Raji (cell line): ENCODE measurements around the gene ESYT1.

Experiments used
- POLR2A ChIP-seq: IDR thresholded peaks from 2 replicates; pipeline ENCODE4 v1.6.1; 2011; ENCODE audit warnings: low read depth, low read length, control low read depth; ENCODE audit not compliant: insufficient read depth

Gene ESYT1

DNA sequence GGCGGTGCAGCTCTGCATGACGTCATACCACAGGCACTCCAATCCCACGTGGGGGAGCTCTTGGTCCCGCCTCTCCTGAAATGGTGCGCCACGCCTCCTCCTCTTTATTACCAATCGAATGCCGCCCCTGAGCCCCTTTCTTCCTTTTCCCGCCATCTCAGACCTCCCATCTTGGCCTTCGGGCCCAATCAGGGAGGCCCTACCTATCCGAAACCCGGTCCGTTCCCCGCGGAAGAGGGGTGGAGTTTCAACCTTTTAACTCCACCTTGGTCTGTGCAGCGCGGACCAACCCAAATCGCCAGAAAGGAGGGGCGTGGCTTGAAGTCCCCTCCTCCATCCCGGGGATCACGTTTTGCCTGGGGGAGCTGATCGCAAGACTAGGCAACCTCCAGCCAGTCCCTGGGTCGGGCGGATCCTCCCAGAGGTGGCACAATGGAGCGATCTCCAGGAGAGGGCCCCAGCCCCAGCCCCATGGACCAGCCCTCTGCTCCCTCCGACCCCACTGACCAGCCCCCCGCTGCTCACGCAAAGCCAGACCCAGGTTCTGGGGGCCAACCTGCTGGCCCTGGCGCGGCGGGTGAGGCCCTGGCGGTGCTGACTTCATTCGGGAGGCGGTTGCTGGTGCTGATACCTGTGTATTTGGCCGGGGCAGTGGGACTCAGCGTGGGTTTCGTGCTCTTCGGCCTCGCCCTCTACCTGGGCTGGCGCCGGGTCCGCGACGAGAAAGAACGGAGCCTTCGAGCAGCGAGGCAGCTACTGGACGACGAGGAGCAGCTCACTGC, at the start of gene ESYT1:
Gene ESYT1 (plus strand): TSS at position 380 of the 782 bp plus-strand sequence. CDS start 53 bp downstream, at position 433.
- TF ChIP-seq POLR2A, result peak; percentile 87

DNA sequence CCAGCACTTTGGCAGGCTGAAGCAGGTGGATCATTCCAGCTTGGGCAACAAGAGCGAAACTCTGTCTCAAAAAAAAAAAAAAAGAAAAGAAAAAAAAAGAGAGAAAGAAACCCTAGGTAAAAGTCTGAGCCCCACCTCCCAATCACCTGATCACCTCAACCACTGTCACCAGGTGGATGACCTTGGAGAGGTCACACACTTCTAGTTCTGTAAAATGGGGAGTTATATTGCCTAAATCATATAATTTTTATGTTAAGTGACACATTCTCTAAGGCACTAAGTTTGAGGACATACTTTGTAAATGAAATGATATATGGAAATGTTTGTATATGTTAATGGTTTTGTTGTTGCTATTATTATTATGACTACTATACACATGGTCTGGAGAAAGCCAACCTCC, 49.6 kb upstream of the ESYT1 start:
- TF ChIP-seq POLR2A, result no peak

DNA sequence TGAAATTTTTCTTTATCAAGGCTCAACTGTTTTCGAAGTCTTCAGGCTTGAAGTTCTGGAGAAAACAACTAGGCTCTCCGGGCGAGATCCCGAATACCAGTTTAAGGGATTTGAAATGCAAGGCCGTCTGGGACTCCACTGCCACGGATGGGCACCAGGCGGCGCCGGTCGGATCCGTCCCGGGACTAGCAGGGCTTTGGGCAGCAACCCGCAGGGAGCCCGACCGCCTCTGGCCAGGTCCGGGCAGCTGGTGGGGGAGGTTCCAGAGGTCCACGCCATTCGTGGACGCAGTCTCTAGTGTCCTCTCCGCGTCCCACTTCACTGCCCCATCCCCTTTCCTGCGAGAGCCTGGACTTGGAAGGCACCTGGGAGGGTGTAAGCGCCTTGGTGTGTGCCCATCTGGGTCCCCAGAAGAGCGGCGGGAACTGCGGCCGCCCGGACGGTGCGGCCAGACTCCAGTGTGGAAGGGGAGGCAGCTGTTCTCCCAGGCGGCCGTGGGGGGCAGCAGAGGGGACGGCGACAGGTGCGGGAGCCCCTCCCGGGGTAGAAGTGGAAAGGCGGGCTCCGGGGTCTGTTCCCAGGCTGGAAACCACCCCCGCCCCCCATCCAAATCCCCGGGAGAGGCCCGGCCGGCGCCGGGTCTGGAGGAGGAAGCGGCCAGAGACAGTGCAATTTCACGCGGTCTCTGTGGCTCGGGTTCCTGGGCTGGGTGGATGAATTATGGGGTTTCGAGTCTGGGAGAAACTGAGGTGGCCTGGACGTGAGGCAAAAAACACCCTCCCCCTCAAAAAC, 48.9 kb upstream of the ESYT1 start:
- no peak for TF ChIP-seq POLR2A

- TF ChIP-seq POLR2A, result no peak
These were observed 48.1 kb upstream of the ESYT1 start, which contains the start of gene ERBB3 for GRCh38 chr12:56079723-56080555. TSS of gene ERBB3 (plus strand) at chr12:56080165. CDS start at chr12:56080301, 136 bp downstream.

- TF ChIP-seq POLR2A, result no peak
These were observed 47.4 kb upstream of the ESYT1 start for GRCh38 chr12:56080556-56081138.

DNA sequence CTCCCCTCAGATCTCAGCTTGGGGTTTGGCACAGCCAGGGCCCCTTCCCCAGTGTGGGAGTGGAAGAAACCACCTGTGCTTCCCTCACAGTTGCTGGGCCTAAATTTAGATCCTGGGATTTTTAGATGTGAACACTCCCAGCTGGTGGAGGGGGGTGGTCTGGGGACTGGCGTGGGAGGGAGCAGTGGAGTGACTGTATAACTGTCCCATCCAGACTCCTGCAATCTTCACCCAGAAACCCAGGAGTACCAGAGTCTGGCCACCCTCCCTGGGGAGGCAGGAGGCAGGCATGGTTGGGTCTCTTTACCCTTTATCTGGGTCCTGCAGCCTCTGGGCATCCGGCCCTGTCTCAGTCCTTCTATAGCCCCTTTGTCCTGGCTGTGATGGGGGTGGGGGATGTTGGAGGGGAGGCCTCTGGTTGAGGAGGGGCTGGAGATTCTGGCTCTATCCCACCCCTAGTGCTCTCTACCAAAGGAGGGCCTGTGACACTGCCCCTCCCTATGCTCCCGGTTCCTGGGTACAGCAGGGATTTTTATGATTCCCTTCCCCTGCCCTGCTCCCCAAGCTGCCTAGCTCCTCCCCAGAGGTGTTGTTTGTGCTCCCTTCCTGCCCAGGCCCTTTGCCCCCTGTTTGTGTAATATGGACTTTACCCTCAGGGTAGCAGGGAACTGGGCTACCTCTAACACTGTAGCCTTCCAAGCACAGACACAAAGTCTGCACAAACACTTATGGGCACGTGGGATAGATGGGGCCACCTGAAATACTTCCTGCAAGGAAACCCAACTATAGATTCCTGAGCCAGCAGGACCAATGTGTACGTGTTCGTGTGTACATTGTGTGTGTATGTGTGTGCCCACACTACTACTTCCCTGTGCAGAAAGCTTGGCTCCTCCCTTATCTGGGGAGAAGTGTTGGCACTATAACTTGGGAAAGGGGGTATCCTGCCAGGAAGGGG, 46.4 kb upstream of the ESYT1 start:
- TF ChIP-seq POLR2A, result no peak

- TF ChIP-seq POLR2A, result no peak
These were observed 45.7 kb upstream of the ESYT1 start for GRCh38 chr12:56082382-56082781.

DNA sequence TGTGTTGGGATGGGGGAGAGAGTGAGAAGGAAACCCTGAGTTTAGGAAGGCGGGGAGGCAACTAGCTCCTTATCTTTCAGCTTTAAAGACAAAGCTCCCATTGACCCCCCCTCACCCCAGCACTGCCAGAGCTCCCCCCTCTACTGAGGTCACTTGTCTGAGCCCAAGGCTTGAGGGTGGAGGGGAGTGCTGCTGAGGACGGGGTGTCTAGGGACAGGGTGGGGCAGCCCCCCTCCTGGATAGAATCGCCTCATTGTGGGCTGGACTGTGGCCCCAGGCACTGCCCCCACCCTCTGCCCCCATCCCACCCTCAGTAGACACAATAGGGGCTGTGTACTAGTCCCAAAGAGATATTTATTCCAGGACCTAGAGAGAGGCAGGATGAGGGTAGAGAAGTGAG, 45.1 kb upstream of the ESYT1 start:
- TF ChIP-seq POLR2A, result no peak

GRCh38 chr12:56084958-56085543, 43.0 kb upstream of the ESYT1 start:
- TF ChIP-seq POLR2A, result no peak

DNA sequence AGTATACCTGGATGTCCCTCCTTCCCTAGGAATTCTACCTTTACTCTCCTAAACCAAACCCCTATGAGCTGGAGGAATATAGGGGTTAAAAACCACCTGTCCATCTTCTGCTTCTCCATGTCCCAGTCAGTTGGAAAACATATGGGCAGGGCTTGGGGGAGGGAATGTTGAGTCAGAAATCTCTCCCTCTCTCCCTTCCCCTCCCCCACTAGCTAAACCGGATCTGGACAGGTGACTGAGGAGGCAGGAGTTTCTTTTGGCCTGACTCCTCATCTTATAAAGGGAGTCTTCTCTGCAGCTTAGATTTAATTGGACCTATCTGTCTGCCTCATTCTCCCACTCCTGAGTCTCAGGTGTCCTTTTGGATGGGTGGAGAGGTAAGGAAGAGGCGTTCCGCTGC, 42.0 kb upstream of the ESYT1 start:
- no peak for TF ChIP-seq POLR2A

GRCh38 chr12:56086608-56087007, 41.5 kb upstream of the ESYT1 start:
- no peak for TF ChIP-seq POLR2A

GRCh38 chr12:56087220-56087619, 40.8 kb upstream of the ESYT1 start:
- no peak for TF ChIP-seq POLR2A

GRCh38 chr12:56097738-56098137, 30.3 kb upstream of the ESYT1 start:
- TF ChIP-seq POLR2A, result no peak
